HEK293 (cell line): ENCODE results near the gene EGR1.

Experiments
- CTCF ChIA-PET: fragments of 350-600 bp; formaldehyde crosslinking; extraction: SDS; loops from one replicate; lab custom pipeline; 2021; ENCODE audit warnings: antibody characterized with exemption; lab: Yijun Ruan, JAX
- POLR2A ChIA-PET: fragments of 300-600 bp; formaldehyde crosslinking; extraction: SDS; loops from one replicate; lab custom pipeline; 2020; ENCODE audit warnings: antibody characterized with exemption, inconsistent platforms; lab: Yijun Ruan, JAX
- H3K27ac ChIP-seq: fragments of 200-500 bp; sonication (Bioruptor generic); 2 replicates; pipeline ENCODE4 v1.5.1; 2014; ENCODE audit warnings: low read depth, low read length, control low read depth, inconsistent platforms; ENCODE audit errors: extremely low read depth
- H3K36me3 ChIP-seq, 2 experiments: fragments of 200-500 bp in 1 of 2; sonication (Bioruptor generic) in 1 of 2; 1 replicate in 1 of 2; 2 replicates in 1 of 2; pipeline ENCODE4 v1.5.1; 2014 to 2017; ENCODE audit warnings: inconsistent platforms in 2 of 2, low read length in 2 of 2; ENCODE audit not compliant: control insufficient read depth in 2 of 2, insufficient read depth in 1 of 2
- H3K4me1 ChIP-seq: fragments of 200-500 bp; sonication (Bioruptor generic); 2 replicates; pipeline ENCODE4 v1.5.1; 2014; ENCODE audit warnings: mild to moderate bottlenecking, low read length, inconsistent platforms; ENCODE audit not compliant: control insufficient read depth, insufficient read depth
- H3K4me3 ChIP-seq: 2 replicates; pipeline ENCODE4 v1.5.1; 2011; ENCODE audit warnings: low read depth, mild to moderate bottlenecking, control low read depth, low read length, moderate library complexity
- H3K9me3 ChIP-seq: fragments of 200-500 bp; sonication (Bioruptor generic); 2 replicates; pipeline ENCODE4 v1.5.1; 2014; ENCODE audit warnings: low read depth, low read length, inconsistent platforms; ENCODE audit not compliant: control insufficient read depth, insufficient read depth
- BCL11A ChIP-seq: fragments of 450-650 bp; formaldehyde crosslinking; IDR thresholded peaks from 2 replicates; pipeline ENCODE4 v1.5.1; 2016; ENCODE audit warnings: low read depth, missing biosample characterization, missing genetic modification characterization
- ELK4 ChIP-seq: IDR thresholded peaks from 2 replicates; pipeline ENCODE4 v1.6.1; 2011; ENCODE audit warnings: mild to moderate bottlenecking, low read depth, low read length, borderline replicate concordance
- GLIS1 ChIP-seq: fragments of 450-650 bp; formaldehyde crosslinking; IDR thresholded peaks from 2 replicates; pipeline ENCODE4 v1.5.1; 2016; ENCODE audit warnings: missing biosample characterization, missing genetic modification characterization
- IKZF3 ChIP-seq: fragments of 450-650 bp; IDR thresholded peaks from 2 replicates; pipeline ENCODE4 v1.5.0; 2018; ENCODE audit warnings: missing biosample characterization, mild to moderate bottlenecking, missing genetic modification characterization, moderate library complexity
- PATZ1 ChIP-seq: fragments of 450-650 bp; formaldehyde crosslinking; IDR thresholded peaks from 2 replicates; pipeline ENCODE4 v1.5.1; 2016; ENCODE audit warnings: missing biosample characterization, missing genetic modification characterization
- TRIM28 ChIP-seq: IDR thresholded peaks from 2 replicates; pipeline ENCODE4 v1.6.1; 2011; ENCODE audit warnings: low read length, control low read depth, borderline replicate concordance
- ZBTB17 ChIP-seq: fragments of 450-650 bp; formaldehyde crosslinking; IDR thresholded peaks from 2 replicates; pipeline ENCODE4 v1.5.1; 2016; ENCODE audit warnings: missing biosample characterization, missing genetic modification characterization
- ZBTB48 ChIP-seq: fragments of 450-650 bp; formaldehyde crosslinking; IDR thresholded peaks from 2 replicates; pipeline ENCODE4 v1.5.1; 2016; ENCODE audit warnings: missing biosample characterization, missing genetic modification characterization
- ZBTB8A ChIP-seq: fragments of 450-650 bp; formaldehyde crosslinking; IDR thresholded peaks from 2 replicates; pipeline ENCODE4 v1.5.1; 2016; ENCODE audit warnings: missing biosample characterization, missing genetic modification characterization
- ZFHX2 ChIP-seq: fragments of 450-650 bp; formaldehyde crosslinking; conservative IDR thresholded peaks from 2 replicates; pipeline ENCODE4 v1.5.1; 2016; ENCODE audit warnings: missing biosample characterization, missing genetic modification characterization
- ZNF121 ChIP-seq: fragments of 450-650 bp; formaldehyde crosslinking; IDR thresholded peaks from 2 replicates; pipeline ENCODE4 v1.5.1; 2016; ENCODE audit warnings: missing biosample characterization, missing genetic modification characterization
- ZNF280C ChIP-seq: fragments of 450-650 bp; formaldehyde crosslinking; IDR thresholded peaks from 2 replicates; pipeline ENCODE4 v1.5.1; 2016; ENCODE audit warnings: missing biosample characterization, missing genetic modification characterization
- ZNF302 ChIP-seq: fragments of 450-650 bp; formaldehyde crosslinking; IDR thresholded peaks from 2 replicates; pipeline ENCODE4 v1.5.1; 2016; ENCODE audit warnings: missing biosample characterization, missing genetic modification characterization, low read depth
- ZNF354C ChIP-seq: fragments of 450-650 bp; formaldehyde crosslinking; IDR thresholded peaks from 2 replicates; pipeline ENCODE4 v1.5.1; 2016; ENCODE audit warnings: missing biosample characterization, missing genetic modification characterization, low read depth, borderline replicate concordance
- ZNF362 ChIP-seq: fragments of 450-650 bp; formaldehyde crosslinking; IDR thresholded peaks from 2 replicates; pipeline ENCODE4 v1.5.1; 2016; ENCODE audit warnings: missing biosample characterization, missing genetic modification characterization
- ZNF398 ChIP-seq: fragments of 450-650 bp; formaldehyde crosslinking; IDR thresholded peaks from 2 replicates; pipeline ENCODE4 v1.5.1; 2017; ENCODE audit warnings: missing biosample characterization, missing genetic modification characterization
- ZNF510 ChIP-seq: fragments of 450-650 bp; formaldehyde crosslinking; IDR thresholded peaks from 2 replicates; pipeline ENCODE4 v1.5.1; 2018; ENCODE audit warnings: mild to moderate bottlenecking, missing genetic modification characterization, missing biosample characterization; ENCODE audit not compliant: insufficient replicate concordance
- ZNF549 ChIP-seq: fragments of 450-650 bp; IDR thresholded peaks from 2 replicates; pipeline ENCODE4 v1.5.1; 2018; ENCODE audit warnings: missing biosample characterization, missing genetic modification characterization, mild to moderate bottlenecking, inconsistent platforms, moderate library complexity
- ZNF626 ChIP-seq: fragments of 450-650 bp; sonication (Bioruptor Pico); formaldehyde crosslinking; IDR thresholded peaks from 2 replicates; pipeline ENCODE4 v1.5.1; 2018; ENCODE audit warnings: missing biosample characterization, missing genetic modification characterization, inconsistent platforms
- ZNF692 ChIP-seq: fragments of 450-650 bp; formaldehyde crosslinking; IDR thresholded peaks from 2 replicates; pipeline ENCODE4 v1.5.1; 2016; ENCODE audit warnings: missing biosample characterization, missing genetic modification characterization
- ZNF76 ChIP-seq: fragments of 450-650 bp; formaldehyde crosslinking; IDR thresholded peaks from 2 replicates; pipeline ENCODE4; 2016; ENCODE audit warnings: low read depth, missing biosample characterization, missing genetic modification characterization, borderline replicate concordance
- ZSCAN16 ChIP-seq: fragments of 450-650 bp; formaldehyde crosslinking; IDR thresholded peaks from 2 replicates; pipeline ENCODE4 v1.5.1; 2016; ENCODE audit warnings: missing biosample characterization, missing genetic modification characterization

EGR1 gene

GRCh38 chr5:138439477-138440158 is 25.7 kb upstream of the EGR1 start:
- Histone ChIP-seq H3K27ac (peak overlapping the region; percentile 68), H3K4me3 (peak overlapping the region; percentile 60), H3K36me3 (peaks cover 6 to 50% of the 10 kb centered on the region in 2 experiments), H3K4me1 (peaks cover 8% of the 10 kb centered on the region; the same call in 1 of the 2 replicates), H3K9me3 (no peaks in the 10 kb centered on the region)
- POLR2A ChIA-PET, result interaction anchor here (1.0 to 2.1 kb wide), 3 partner anchors 53 to 261 kb away, joined by 3 to 9 read pairs (median 9); partner anchors contain the start of genes BRD8, ETF1 and KIF20A
- CTCF ChIA-PET, result interaction anchor here (0.7 to 3.4 kb wide), 3 partner anchors 10 to 202 kb away, joined by 3 to 24 read pairs (median 4); no protein-coding TSS in a partner anchor
- no peak for TF ChIP-seq ZNF280C (tag by site-specific recombination)
- TF ChIP-seq IKZF3 (tag by site-specific recombination), result 0 out of 2 replicates have a peak, but pooled peaks have one; percentile 12
- TF ChIP-seq ZNF362, result no peak
- no peak for TF ChIP-seq ZNF626 (tag by site-specific recombination)
- TF ChIP-seq ZBTB17 (tag by site-specific recombination), result peak; percentile 72
- no peak; the same call in 1 of the 2 replicates for TF ChIP-seq ZNF398
- TF ChIP-seq ZBTB48 (tag by site-specific recombination), result peak; percentile 74
- TF ChIP-seq TRIM28, result peak; percentile 30; the same call in 1 of the 2 replicates
- peak; percentile 89 for TF ChIP-seq ZNF692
- no peak for TF ChIP-seq ZNF510 (tag by site-specific recombination)
- no peak for TF ChIP-seq BCL11A (tag by site-specific recombination)
- TF ChIP-seq ZNF549 (tag by site-specific recombination), result no peak
- no peak for TF ChIP-seq ZFHX2
- no peak for TF ChIP-seq ZNF354C
- no peak for TF ChIP-seq ZNF302 (tag by site-specific recombination)
- TF ChIP-seq ZSCAN16 (tag by site-specific recombination), result no peak
- TF ChIP-seq ELK4, result no peak
- peak; percentile 23; the same call in 1 of the 2 replicates for TF ChIP-seq PATZ1 (tag by site-specific recombination)
- TF ChIP-seq ZNF76, result 0 out of 2 replicates have a peak, but pooled peaks have one; percentile 33
- peak; percentile 41 for TF ChIP-seq ZBTB8A (tag by site-specific recombination)
- TF ChIP-seq GLIS1, result peak; percentile 46; the same call in 1 of the 2 replicates
- no peak for TF ChIP-seq ZNF121 (tag by site-specific recombination)
